K562 (cell line): Measurements from ENCODE around the gene BRICD5. TPM values are rescaled to one million over a fixed set of nuclear protein-coding genes. Genes with fewer than 3 reads are reported as not detected.

Source experiments
- CBFA2T2 ChIP-seq: fragments of 450-650 bp; conservative IDR thresholded peaks from 2 replicates; pipeline ENCODE4 v1.6.1; 2017; ENCODE audit warnings: mild to moderate bottlenecking
- ELF4 ChIP-seq: fragments of 450-650 bp; formaldehyde crosslinking; IDR thresholded peaks from 2 replicates; pipeline ENCODE4 v1.4.0; 2022; ENCODE audit warnings: missing genetic modification characterization
- FOXK2 ChIP-seq, 2 experiments: fragments of 450-650 bp; IDR thresholded peaks in 1 of 2; conservative IDR thresholded peaks in 1 of 2; 2 replicates each; pipeline ENCODE4 v1.6.1; 2016; ENCODE audit warnings: low read depth in 2 of 2, mild to moderate bottlenecking in 1 of 2
- HOXB6 ChIP-seq: fragments of 250-450 bp; sonication (Bioruptor Pico); IDR thresholded peaks from 2 replicates; pipeline ENCODE4 v1.5.1; 2022; ENCODE audit warnings: mild to moderate bottlenecking, borderline replicate concordance
- MAFG ChIP-seq: fragments of 450-650 bp; conservative IDR thresholded peaks from 2 replicates; pipeline ENCODE4 v1.6.1; 2016; ENCODE audit warnings: missing genetic modification characterization, missing compliant biosample characterization
- POU5F1 ChIP-seq: fragments of 150-350 bp; IDR thresholded peaks from 2 replicates; pipeline ENCODE4 v1.6.1; 2014; ENCODE audit warnings: borderline replicate concordance, low read length, low read depth, mild to moderate bottlenecking; ENCODE audit not compliant: partially characterized antibody
- PPARD ChIP-seq: fragments of 250-450 bp; sonication (Bioruptor Pico); IDR thresholded peaks from 2 replicates; pipeline ENCODE4 v1.8.0; 2022; ENCODE audit warnings: inconsistent platforms, mild to moderate bottlenecking, moderate library complexity
- RERE ChIP-seq: sonication (generic); formaldehyde crosslinking; IDR thresholded peaks from 2 replicates; pipeline ENCODE4 v1.8.0; 2023; ENCODE audit warnings: missing genetic modification reagents, mild to moderate bottlenecking, borderline replicate concordance
- VEZF1 ChIP-seq: fragments of 200-800 bp; sonication (Bioruptor generic); IDR thresholded peaks from 2 replicates; pipeline ENCODE4 v1.6.1; 2017; ENCODE audit warnings: missing genetic modification characterization, missing compliant biosample characterization
- YBX1 ChIP-seq: fragments of 450-650 bp; IDR thresholded peaks from 2 replicates; pipeline ENCODE4 v1.7.1; 2016; ENCODE audit warnings: mild to moderate bottlenecking
- ZNF592 ChIP-seq: fragments of 450-650 bp; IDR thresholded peaks from 2 replicates; pipeline ENCODE4 v1.6.1; 2017; ENCODE audit warnings: antibody characterized with exemption, mild to moderate bottlenecking
- ZNF766 ChIP-seq: fragments of 200-800 bp; sonication (Bioruptor generic); conservative IDR thresholded peaks from 2 replicates; pipeline ENCODE4 v1.6.1; 2016; ENCODE audit warnings: missing genetic modification characterization, missing compliant biosample characterization
- polyA plus RNA-seq, 8 experiments: library from polyadenylated mRNA; depleted of rRNA in 4 of 8; stranded (reverse) in 5 of 8; unstranded in 3 of 8; fragments of >200 nt; fragmentation: Nextera tagmentation in 2 of 8; fragmentation: Illumina TruSeq in 1 of 8; extraction: Ambion mirVana in 2 of 8; extraction: Trizol in 1 of 8; gene quantifications; 2 replicates each; pipeline versions ENCODE4 v1.2.1 to v1.2.3, GENCODE V29; 2011 to 2014; ENCODE audit warnings: inconsistent platforms in 1 of 8, missing spikeins in 1 of 8
- total RNA-seq, 7 experiments: library from RNA; depleted of rRNA in 6 of 7; stranded (reverse); fragments of >200 nt in 6 of 7; fragmentation: Illumina TruSeq in 2 of 7; extraction: Trizol in 2 of 7; gene quantifications; 2 replicates each; pipeline versions ENCODE4 v1.2.1 to v1.2.3, GENCODE V29; 2011 to 2021; ENCODE audit warnings: low replicate concordance in 1 of 7
- TF ChIP-seq, protein P1 (sequence below): IDR thresholded peaks from 2 replicates; pipeline ENCODE4 v1.6.1; 2014; ENCODE audit warnings: antibody characterized with exemption
- TF ChIP-seq, protein P2 (sequence below): fragments of 250-450 bp; sonication (Bioruptor Pico); IDR thresholded peaks from 2 replicates; pipeline ENCODE4 v1.5.0; 2020; ENCODE audit warnings: mild to moderate bottlenecking, borderline replicate concordance

BRICD5 gene
- total and polyA plus RNA-seq, 9 of the 15 experiments (the other 6 are each of a cell fraction or from before 2014, with no cell fraction given), result 0.24 to 15.1 (median 2.4) TPM; not detected in 1

- TF ChIP-seq RERE (CRISPR knock-in tag) (no peak), ZNF592 (no peak), MAFG (tag) (no peak), ZNF766 (peak; percentile 98), FOXK2 (conservative IDR thresholded peaks at IDR 0.05 in 1 of 2, IDR thresholded peaks at IDR 0.05 in 1 of 2; ENCODE audit: low read depth in 2 of 2) (no peak), CBFA2T2 (no peak), VEZF1 (no peak), ELF4 (no peak; the same call in 1 of the 2 replicates), POU5F1 (no peak), PPARD (no peak), HOXB6 (CRISPR knock-in tag) (no peak), YBX1 (no peak)
- TF ChIP-seq, protein P1, sequence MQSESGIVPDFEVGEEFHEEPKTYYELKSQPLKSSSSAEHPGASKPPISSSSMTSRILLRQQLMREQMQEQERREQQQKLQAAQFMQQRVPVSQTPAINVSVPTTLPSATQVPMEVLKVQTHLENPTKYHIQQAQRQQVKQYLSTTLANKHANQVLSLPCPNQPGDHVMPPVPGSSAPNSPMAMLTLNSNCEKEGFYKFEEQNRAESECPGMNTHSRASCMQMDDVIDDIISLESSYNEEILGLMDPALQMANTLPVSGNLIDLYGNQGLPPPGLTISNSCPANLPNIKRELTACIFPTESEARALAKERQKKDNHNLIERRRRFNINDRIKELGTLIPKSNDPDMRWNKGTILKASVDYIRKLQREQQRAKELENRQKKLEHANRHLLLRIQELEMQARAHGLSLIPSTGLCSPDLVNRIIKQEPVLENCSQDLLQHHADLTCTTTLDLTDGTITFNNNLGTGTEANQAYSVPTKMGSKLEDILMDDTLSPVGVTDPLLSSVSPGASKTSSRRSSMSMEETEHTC, result no peak
- TF ChIP-seq, protein P2, sequence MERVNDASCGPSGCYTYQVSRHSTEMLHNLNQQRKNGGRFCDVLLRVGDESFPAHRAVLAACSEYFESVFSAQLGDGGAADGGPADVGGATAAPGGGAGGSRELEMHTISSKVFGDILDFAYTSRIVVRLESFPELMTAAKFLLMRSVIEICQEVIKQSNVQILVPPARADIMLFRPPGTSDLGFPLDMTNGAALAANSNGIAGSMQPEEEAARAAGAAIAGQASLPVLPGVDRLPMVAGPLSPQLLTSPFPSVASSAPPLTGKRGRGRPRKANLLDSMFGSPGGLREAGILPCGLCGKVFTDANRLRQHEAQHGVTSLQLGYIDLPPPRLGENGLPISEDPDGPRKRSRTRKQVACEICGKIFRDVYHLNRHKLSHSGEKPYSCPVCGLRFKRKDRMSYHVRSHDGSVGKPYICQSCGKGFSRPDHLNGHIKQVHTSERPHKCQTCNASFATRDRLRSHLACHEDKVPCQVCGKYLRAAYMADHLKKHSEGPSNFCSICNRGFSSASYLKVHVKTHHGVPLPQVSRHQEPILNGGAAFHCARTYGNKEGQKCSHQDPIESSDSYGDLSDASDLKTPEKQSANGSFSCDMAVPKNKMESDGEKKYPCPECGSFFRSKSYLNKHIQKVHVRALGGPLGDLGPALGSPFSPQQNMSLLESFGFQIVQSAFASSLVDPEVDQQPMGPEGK (CRISPR knock-in tag), result no peak
These were observed 4.0 kb upstream of the BRICD5 start, which contains the start of gene PGP (continued) for GRCh38 chr16:2214719-2214968.
